HL-60 (cell line): ENCODE results near the gene SLC7A4.

ENCODE experiments used
- DNase-seq, 2 experiments: peaks; one replicate each; pipeline ENCODE4 v3.0.0-alpha.2; 2010 to 2020; ENCODE audit warnings: low read depth in 1 of 2, low spot score in 1 of 2
- H3K27ac ChIP-seq: fragments of 250-450 bp; sonication (Bioruptor Pico); replicated peaks from 2 replicates; pipeline ENCODE4 v1.5.1; 2020; ENCODE audit warnings: mild to moderate bottlenecking, moderate library complexity
- H3K27me3 ChIP-seq: fragments of 250-450 bp; sonication (Bioruptor Pico); 2 replicates; pipeline ENCODE4 v1.5.1; 2021; ENCODE audit warnings: mild to moderate bottlenecking, moderate library complexity; ENCODE audit not compliant: insufficient read depth, poor library complexity, severe bottlenecking
- H3K4me3 ChIP-seq: replicated peaks from 2 replicates; pipeline ENCODE4 v1.5.1; 2011; ENCODE audit warnings: mild to moderate bottlenecking, control low read depth, low read length; ENCODE audit not compliant: insufficient read depth
- GABPA ChIP-seq: IDR thresholded peaks from 2 replicates; pipeline ENCODE4 v1.6.1; 2012; ENCODE audit warnings: low read depth
- POLR2AphosphoS5 ChIP-seq: IDR thresholded peaks from 2 replicates; pipeline ENCODE4 v1.6.1; 2012; ENCODE audit warnings: low read depth
- SPI1 ChIP-seq: IDR thresholded peaks from 2 replicates; pipeline ENCODE4 v1.6.1; 2012; ENCODE audit warnings: low read depth, mild to moderate bottlenecking, borderline replicate concordance
- TF ChIP-seq, protein P1 (sequence below): IDR thresholded peaks from one replicate; pipeline ENCODE4 v1.5.1; 2011; ENCODE audit warnings: low read length, control low read depth, inconsistent platforms; ENCODE audit not compliant: insufficient read depth
- TF ChIP-seq, protein P2 (sequence below): IDR thresholded peaks from 2 replicates; pipeline ENCODE4 v1.6.1; 2012; ENCODE audit warnings: low read depth; ENCODE audit not compliant: insufficient replicate concordance

SLC7A4 gene

DNA sequence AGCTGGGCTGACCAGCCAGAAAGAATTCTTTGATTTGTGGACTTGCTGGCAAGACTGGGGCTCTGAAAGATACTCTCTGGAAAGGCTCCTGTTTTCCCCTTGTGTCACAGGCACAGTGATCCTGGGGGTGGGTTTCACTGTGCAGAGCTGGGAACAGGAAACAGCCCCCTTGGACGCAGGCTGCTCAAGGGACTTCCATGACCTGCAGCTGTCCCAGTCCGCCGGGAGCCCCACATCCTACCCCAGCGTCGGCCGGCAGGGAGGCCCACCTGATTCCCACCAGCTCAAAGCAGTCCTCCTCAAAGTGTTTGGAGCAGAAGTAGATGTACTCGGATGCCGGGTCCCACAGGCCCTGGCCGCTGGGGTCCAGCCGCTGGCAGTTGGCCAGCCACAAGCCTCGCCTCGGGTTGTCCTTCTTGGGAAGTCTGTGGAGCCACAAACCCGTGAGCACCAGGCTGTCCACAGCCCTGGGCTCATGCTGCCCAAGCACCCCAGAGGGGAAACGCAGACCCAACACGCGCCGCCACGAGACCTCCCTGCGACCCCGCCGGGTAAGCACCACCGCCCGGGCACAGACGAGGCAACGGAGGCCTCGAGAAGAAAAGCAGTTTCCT lies 31.3 kb downstream of the SLC7A4 start:
- TF ChIP-seq, protein P1, sequence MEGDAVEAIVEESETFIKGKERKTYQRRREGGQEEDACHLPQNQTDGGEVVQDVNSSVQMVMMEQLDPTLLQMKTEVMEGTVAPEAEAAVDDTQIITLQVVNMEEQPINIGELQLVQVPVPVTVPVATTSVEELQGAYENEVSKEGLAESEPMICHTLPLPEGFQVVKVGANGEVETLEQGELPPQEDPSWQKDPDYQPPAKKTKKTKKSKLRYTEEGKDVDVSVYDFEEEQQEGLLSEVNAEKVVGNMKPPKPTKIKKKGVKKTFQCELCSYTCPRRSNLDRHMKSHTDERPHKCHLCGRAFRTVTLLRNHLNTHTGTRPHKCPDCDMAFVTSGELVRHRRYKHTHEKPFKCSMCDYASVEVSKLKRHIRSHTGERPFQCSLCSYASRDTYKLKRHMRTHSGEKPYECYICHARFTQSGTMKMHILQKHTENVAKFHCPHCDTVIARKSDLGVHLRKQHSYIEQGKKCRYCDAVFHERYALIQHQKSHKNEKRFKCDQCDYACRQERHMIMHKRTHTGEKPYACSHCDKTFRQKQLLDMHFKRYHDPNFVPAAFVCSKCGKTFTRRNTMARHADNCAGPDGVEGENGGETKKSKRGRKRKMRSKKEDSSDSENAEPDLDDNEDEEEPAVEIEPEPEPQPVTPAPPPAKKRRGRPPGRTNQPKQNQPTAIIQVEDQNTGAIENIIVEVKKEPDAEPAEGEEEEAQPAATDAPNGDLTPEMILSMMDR = no peak
- TF ChIP-seq, protein P2, sequence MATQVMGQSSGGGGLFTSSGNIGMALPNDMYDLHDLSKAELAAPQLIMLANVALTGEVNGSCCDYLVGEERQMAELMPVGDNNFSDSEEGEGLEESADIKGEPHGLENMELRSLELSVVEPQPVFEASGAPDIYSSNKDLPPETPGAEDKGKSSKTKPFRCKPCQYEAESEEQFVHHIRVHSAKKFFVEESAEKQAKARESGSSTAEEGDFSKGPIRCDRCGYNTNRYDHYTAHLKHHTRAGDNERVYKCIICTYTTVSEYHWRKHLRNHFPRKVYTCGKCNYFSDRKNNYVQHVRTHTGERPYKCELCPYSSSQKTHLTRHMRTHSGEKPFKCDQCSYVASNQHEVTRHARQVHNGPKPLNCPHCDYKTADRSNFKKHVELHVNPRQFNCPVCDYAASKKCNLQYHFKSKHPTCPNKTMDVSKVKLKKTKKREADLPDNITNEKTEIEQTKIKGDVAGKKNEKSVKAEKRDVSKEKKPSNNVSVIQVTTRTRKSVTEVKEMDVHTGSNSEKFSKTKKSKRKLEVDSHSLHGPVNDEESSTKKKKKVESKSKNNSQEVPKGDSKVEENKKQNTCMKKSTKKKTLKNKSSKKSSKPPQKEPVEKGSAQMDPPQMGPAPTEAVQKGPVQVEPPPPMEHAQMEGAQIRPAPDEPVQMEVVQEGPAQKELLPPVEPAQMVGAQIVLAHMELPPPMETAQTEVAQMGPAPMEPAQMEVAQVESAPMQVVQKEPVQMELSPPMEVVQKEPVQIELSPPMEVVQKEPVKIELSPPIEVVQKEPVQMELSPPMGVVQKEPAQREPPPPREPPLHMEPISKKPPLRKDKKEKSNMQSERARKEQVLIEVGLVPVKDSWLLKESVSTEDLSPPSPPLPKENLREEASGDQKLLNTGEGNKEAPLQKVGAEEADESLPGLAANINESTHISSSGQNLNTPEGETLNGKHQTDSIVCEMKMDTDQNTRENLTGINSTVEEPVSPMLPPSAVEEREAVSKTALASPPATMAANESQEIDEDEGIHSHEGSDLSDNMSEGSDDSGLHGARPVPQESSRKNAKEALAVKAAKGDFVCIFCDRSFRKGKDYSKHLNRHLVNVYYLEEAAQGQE = no peak
- TF ChIP-seq GABPA (no peak), SPI1 (no peak), POLR2AphosphoS5 (no peak)
- DNase-seq = no peak
- H3K4me3 ChIP-seq = peak overlapping the region; percentile 68
- no peaks in the 10 kb centered on the region for H3K27me3 ChIP-seq
- peak overlapping the region; percentile 97 for H3K27ac ChIP-seq

DNA sequence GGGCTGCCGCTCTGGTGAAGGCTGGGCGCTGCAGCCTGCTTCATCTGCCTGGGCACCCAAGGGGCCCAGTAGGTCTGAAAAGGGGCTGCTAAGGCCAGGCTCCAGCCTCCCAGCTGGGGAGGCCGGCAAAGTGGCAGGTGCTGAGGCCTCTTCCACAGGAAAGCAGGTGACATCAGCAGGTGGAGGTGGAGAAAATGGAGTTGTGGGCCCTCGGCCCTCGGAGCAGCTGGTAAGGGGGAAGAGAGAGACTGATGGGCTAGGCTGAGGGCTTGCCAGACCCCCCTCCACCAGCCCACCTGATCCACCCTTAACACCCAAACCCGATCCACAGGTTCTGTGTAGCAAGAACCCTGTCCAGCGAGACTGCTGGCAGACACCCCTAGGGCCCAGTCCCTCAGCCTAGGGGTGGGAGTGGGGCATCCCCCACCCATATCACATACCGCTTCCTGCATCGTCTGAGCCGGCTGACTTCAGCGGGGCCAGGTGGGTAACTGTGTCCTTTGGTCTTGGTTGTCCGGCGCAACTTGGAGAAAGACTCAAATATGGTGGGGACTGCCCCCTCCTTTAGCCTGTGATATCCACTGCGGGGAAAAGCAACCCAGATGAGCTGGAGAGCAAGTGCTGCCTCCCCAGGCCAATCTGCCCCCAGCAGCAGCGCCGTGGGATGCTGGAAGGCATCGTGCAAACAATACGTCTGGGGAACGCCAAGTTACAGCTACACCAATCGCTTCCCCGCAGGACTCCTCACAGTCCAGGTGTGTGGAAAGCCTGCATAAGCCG lies 32.0 kb downstream of the SLC7A4 start:
- DNase-seq = no peak
- Histone ChIP-seq H3K27ac (no peak overlapping the region; the same call in 1 of the 2 replicates), H3K4me3 (peak overlapping the region; percentile 68), H3K27me3 (no peaks in the 10 kb centered on the region)
- no peak for TF ChIP-seq GABPA
- no peak for TF ChIP-seq POLR2AphosphoS5

DNA sequence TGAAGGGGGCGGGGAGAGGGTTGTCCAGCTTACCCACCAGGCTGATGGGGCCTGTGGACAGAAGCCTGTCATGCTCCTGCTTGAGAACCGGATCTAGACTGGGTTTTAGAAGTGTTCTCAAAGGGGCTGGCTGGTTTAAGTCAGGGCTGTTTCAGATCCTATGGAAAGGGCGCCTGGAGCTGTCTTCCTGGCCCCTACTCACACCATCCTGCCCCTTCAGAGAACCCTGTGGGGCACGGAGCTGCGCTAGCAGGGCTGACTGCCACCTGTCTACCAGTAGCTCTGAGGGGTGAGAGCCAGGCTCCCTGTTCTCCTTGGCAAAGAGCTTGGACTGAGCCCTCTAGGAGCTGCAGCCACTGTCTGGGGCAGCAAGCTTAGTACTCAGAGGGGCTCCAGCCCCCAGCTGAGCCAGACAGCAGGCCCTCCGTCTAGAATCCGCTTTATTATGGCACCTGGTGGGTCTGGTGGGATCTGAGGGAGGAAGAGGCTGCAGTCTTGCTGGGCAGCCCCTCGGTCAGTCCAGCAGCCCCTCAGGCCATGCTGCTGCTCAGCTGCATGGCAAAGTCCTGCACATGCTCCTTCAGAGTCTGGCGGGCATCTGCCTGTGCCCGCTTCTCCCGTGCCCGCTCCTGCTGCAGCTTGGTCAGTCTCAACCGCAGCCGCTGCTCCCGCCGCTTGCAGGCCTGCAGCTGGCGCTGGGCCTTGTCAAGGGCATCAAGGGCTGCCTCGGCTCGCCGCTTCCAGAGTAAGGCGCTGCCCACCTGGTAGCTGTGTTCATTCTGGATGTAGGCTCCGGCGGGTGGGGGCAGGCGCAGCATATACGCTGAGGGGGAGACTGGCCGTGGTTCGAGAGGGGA lies 32.8 kb downstream of the SLC7A4 start:
- DNase-seq = no peak
- H3K27me3 ChIP-seq = no peaks in the 10 kb centered on the region
- TF ChIP-seq POLR2AphosphoS5 (0 out of 2 replicates have a peak, but pooled peaks have one; percentile 16), SPI1 (no peak)
- no peak overlapping the region for H3K27ac ChIP-seq
- no peak overlapping the region for H3K4me3 ChIP-seq

DNA sequence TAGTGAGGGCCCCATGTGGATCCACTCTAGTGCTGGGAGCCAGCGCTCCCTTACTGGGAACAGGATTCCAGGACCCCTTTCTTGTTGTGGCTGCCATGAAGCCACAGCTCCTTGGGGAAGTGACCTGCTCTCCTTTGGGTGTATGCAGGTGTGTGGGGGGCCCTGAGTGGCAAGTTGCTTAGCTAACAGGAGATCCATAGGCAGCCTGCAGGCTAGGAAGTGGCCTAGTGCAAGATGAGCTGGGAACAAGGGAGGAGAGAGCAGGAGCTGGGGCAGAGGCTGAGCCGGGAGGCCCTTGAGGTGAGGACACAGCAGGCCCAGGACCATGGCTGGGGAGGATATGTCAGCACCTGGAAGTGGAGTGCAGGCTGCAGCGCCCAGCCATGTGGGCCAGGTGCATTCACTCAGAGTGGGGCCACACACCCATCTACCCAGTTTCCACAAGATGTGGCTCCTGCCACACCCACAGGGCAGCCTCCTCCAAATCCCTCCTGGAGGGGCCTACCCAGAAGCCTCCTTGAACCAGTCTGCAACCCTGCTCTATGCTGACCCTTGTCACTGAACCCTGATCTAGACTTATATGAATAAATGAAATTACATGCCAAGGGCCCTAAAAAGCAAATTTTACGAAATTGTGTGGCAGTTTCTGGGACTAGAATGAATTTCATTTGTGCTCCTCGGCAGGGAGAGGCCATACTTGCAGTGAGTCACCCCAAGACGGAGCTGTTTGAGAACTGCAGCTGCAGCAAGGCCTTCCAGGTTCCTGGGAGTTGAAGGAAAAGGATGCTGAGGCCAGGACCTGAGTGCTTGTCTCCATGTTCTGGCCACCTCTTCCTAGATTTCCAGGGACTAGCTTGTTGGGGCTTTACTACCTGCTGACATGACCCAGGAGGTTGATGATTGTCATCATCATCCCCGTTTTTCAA lies 33.7 kb downstream of the SLC7A4 start:
- no peak overlapping the region for H3K27ac ChIP-seq
- no peak overlapping the region for H3K4me3 ChIP-seq
- DNase-seq = no peak
- H3K27me3 ChIP-seq = no peaks in the 10 kb centered on the region
- TF ChIP-seq POLR2AphosphoS5 (peak; percentile 15; the same call in 1 of the 2 replicates), GABPA (no peak)

DNA sequence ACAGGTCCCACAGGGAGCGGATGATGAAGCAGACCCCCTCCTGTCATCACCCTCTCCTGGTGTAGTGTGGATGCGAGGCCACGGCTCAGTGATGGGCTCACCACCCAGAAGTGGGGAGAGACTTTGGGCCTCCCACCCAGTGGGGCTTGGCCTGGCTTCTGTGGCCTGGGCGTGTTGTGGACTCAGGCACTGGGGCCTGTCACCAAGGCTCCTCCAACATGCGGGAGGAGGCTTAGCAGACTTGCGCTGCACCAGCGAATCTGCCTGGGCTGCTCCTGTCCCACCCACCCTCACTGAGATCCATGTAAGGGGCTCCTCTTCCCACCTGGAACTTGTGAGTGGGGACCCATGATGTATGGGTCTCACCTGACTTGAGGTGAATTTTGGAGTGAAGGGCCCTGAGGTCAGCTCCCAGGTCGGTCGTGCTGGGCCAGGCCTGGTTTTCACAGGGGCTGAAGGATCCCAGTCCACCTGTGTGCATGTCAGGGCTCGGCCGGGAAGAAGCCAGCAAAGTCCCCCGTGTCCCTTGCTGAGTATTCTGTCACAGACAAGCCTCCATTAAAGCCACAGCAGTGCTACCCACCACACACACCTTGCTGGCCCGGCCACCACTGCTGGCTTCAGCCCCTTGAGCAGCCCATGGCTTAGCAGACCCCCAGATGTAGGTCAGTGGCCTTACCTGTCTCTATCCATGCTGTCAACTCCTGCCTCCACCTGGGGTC lies 34.7 kb downstream of the SLC7A4 start:
- Histone ChIP-seq H3K27ac (no peak overlapping the region), H3K27me3 (no peaks in the 10 kb centered on the region), H3K4me3 (no peak overlapping the region)
- no peak for DNase-seq
- TF ChIP-seq POLR2AphosphoS5 = peak; percentile 16; the same call in 1 of the 2 replicates
- TF ChIP-seq SPI1 = no peak
- TF ChIP-seq, protein P1 = no peak
- no peak for TF ChIP-seq GABPA
